ENCODE data around the gene FRMD3. TPM values are rescaled to one million over a fixed set of nuclear protein-coding genes. Genes with fewer than 3 reads are reported as not detected.

Gene FRMD3
- total and polyA plus RNA-seq, 2 donors (not counting 3 experiments of a cell fraction or from before 2014, with no cell fraction given), result 3.0 to 6.1 TPM

DNA sequence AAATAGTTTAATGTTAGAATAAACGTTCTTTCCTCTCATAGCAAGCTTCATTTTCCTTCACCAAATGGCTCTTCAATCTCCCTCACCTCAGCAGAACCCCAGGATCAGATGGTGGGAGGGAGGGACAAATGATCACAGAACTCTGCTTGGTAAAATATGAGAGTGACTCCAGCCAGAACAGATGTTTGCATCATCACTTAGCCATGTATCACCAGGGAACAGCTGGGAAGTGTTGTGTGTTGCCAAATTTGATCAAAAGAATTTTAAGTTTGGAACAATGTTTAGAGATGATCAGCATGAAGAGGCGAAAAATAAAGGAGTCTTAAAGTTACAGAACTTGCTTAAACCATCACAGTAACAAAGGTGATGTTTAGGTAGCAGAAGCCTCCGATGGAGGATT is 115.7 kb downstream of the FRMD3 start:
- Histone ChIP-seq H3K4me2 (ENCODE audit: insufficient read depth, low read length) (no peak overlapping the region), H3K9me1 (replicated peaks; ENCODE audit: control insufficient read depth, extremely low read depth, insufficient read depth, low read length) (no peaks in the 10 kb centered on the region), H4K20me1 (replicated peaks; ENCODE audit: control insufficient read depth, extremely low read depth, insufficient read depth, low read length) (no peaks in the 10 kb centered on the region), H3K79me2 (ENCODE audit: control insufficient read depth, insufficient read depth, low read length) (no peaks in the 10 kb centered on the region), H3K27me3 (ENCODE audit: control insufficient read depth in 2 of 2, insufficient read depth in 2 of 2, low read length in 2 of 2) (no peaks in the 10 kb centered on the region), H3K4me1 (ENCODE audit: control insufficient read depth, extremely low read depth, insufficient read depth, low read length) (no peaks in the 10 kb centered on the region), H2AFZ (ENCODE audit: low read depth, low read length) (no peak overlapping the region), H3K4me3 (replicated peaks in 1 of 3; ENCODE audit: insufficient read depth in 1 of 3, low read depth in 1 of 3, low read length in 3 of 3) (no peak overlapping the region), H3K9ac (replicated peaks; ENCODE audit: extremely low read depth, insufficient read depth, low read length) (no peak overlapping the region), H3K9me3 (replicated peaks; ENCODE audit: control insufficient read depth, insufficient read depth, low read length) (no peaks in the 10 kb centered on the region), H3K36me3 (ENCODE audit: control insufficient read depth in 2 of 2, extremely low read depth in 1 of 2, insufficient read depth in 2 of 2, low read length in 2 of 2) (no peaks in the 10 kb centered on the region), H3K27ac (ENCODE audit: insufficient read depth, low read depth, low read length) (no peak overlapping the region)
- POLR2A ChIA-PET, result no interaction called here
- CTCF ChIA-PET, result no interaction called here
- FAIRE-seq, result no peak
- dilution Hi-C loops (cut with MboI; ENCODE audit: extremely low pct_ligation_motif_present, low sequenced_read_pairs), result no loop called here
- intact Hi-C loops (cut with micrococcal nuclease), result no loop called here
- TF ChIP-seq, protein P1, sequence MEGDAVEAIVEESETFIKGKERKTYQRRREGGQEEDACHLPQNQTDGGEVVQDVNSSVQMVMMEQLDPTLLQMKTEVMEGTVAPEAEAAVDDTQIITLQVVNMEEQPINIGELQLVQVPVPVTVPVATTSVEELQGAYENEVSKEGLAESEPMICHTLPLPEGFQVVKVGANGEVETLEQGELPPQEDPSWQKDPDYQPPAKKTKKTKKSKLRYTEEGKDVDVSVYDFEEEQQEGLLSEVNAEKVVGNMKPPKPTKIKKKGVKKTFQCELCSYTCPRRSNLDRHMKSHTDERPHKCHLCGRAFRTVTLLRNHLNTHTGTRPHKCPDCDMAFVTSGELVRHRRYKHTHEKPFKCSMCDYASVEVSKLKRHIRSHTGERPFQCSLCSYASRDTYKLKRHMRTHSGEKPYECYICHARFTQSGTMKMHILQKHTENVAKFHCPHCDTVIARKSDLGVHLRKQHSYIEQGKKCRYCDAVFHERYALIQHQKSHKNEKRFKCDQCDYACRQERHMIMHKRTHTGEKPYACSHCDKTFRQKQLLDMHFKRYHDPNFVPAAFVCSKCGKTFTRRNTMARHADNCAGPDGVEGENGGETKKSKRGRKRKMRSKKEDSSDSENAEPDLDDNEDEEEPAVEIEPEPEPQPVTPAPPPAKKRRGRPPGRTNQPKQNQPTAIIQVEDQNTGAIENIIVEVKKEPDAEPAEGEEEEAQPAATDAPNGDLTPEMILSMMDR (IDR thresholded peaks at IDR 0.05; ENCODE audit: extremely low read depth in 1 of 2, insufficient read depth in 1 of 2, low read depth in 1 of 2, low read length in 2 of 2), result no peak
- TF ChIP-seq MYC (IDR thresholded peaks at IDR 0.05; ENCODE audit: low read depth, low read length), result no peak
- TF ChIP-seq, protein P2, sequence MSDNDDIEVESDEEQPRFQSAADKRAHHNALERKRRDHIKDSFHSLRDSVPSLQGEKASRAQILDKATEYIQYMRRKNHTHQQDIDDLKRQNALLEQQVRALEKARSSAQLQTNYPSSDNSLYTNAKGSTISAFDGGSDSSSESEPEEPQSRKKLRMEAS (IDR thresholded peaks at IDR 0.05; ENCODE audit: insufficient read depth, insufficient read length), result no peak
- TF ChIP-seq JUN (IDR thresholded peaks at IDR 0.05; ENCODE audit: borderline replicate concordance, insufficient read depth, insufficient read length, low read depth), result no peak
- no peak for TF ChIP-seq POLR2AphosphoS5 (IDR thresholded peaks at IDR 0.05; ENCODE audit: insufficient read depth, low read depth, low read length)
- TF ChIP-seq GATA2 (IDR thresholded peaks at IDR 0.05; ENCODE audit: insufficient read depth, insufficient read length, low read depth, low read length), result no peak
- no peak for TF ChIP-seq EZH2 (IDR thresholded peaks at IDR 0.05; ENCODE audit: borderline replicate concordance, low read depth, low read length, severe bottlenecking)
- no peak for TF ChIP-seq FOS (IDR thresholded peaks at IDR 0.05; ENCODE audit: borderline replicate concordance, insufficient read depth, low read length)
- TF ChIP-seq POLR2A (IDR thresholded peaks at IDR 0.05; ENCODE audit: low read depth, low read length), result no peak
- no peak for DNase-seq (ENCODE audit: low read depth, low spot score)
- BruUV-seq (replicated peaks), result no TSS peak

All from endothelial cell of umbilical vein (primary cell).